ENCODE measurements around the gene CFAP46. TPM values are rescaled to one million over a fixed set of nuclear protein-coding genes. Genes with fewer than 3 reads are reported as not detected.

The CFAP46 gene
- total and polyA plus RNA-seq, 10 of the 15 experiments (the other 5 are each of a cell fraction or from before 2014, with no cell fraction given), result 0.01 to 0.18 (median 0.03) TPM; not detected in 7

GRCh38 chr10:132893090-132893489 lies 49.3 kb downstream of the CFAP46 start:
- in situ Hi-C loops (cut with MboI) (no loop called here), intact Hi-C loops (cut with micrococcal nuclease; ENCODE audit: unreplicated experiment) (no loop called here)
- WGBS (ENCODE audit: insufficient coverage, insufficient replicate concordance, low lambda C conversion rate, missing lambda C conversion rate), result 45% methylated on average over 9 of the region's 9 CpGs
- H3K4me3 ChIP-seq, result no peak overlapping the region
- no peaks in the 10 kb centered on the region for H4K20me1 ChIP-seq (ENCODE audit: control insufficient read depth, insufficient read depth)
- no TSS peak for BruUV-seq (replicated peaks)
- H3K9me3 ChIP-seq (replicated peaks; ENCODE audit: control insufficient read depth, insufficient read depth, low read length), result no peaks in the 10 kb centered on the region
- TF ChIP-seq RELA (IDR thresholded peaks at IDR 0.05; ENCODE audit: borderline replicate concordance, partially characterized antibody), result no peak
- TF ChIP-seq SUZ12 (IDR thresholded peaks at IDR 0.05; ENCODE audit: unreplicated experiment), result no peak
- no peak for TF ChIP-seq RFX5 (IDR thresholded peaks at IDR 0.05; ENCODE audit: low read depth, low read length)
- no peak for TF ChIP-seq GATAD2B (conservative IDR thresholded peaks at IDR 0.05; ENCODE audit: low read depth)
- no peak for TF ChIP-seq JUND (IDR thresholded peaks at IDR 0.05; ENCODE audit: low read depth, low read length)
- TF ChIP-seq IKZF2 (IDR thresholded peaks at IDR 0.05), result no peak
- TF ChIP-seq MTA2 (IDR thresholded peaks at IDR 0.05; ENCODE audit: low read depth), result no peak
- no peak for TF ChIP-seq BCL11A (IDR thresholded peaks at IDR 0.05; ENCODE audit: low read depth, low read length)
- TF ChIP-seq BMI1 (IDR thresholded peaks at IDR 0.05; ENCODE audit: borderline replicate concordance), result no peak
- TF ChIP-seq SRF (IDR thresholded peaks at IDR 0.05; ENCODE audit: low read depth in 2 of 2, low read length in 2 of 2), result no peak
- TF ChIP-seq STAT3 (IDR thresholded peaks at IDR 0.05; ENCODE audit: low read depth, low read length), result no peak
- TF ChIP-seq ZBED1 (IDR thresholded peaks at IDR 0.05; ENCODE audit: borderline replicate concordance), result no peak
- no peak for TF ChIP-seq IKZF1 (conservative IDR thresholded peaks at IDR 0.05)
- TF ChIP-seq ZNF687 (IDR thresholded peaks at IDR 0.05), result no peak
- TF ChIP-seq SMC3 (IDR thresholded peaks at IDR 0.05; ENCODE audit: borderline replicate concordance, low read length), result no peak
- no peak for TF ChIP-seq IRF4 (IDR thresholded peaks at IDR 0.05; ENCODE audit: low read depth, low read length)
- TF ChIP-seq IRF5 (IDR thresholded peaks at IDR 0.05; ENCODE audit: borderline replicate concordance), result no peak
- no peak for TF ChIP-seq ZNF24 (IDR thresholded peaks at IDR 0.05)
- no peak overlapping the region for H3K4me2 ChIP-seq (ENCODE audit: control insufficient read depth, insufficient read depth)
- no peaks in the 10 kb centered on the region; a peak in 2 of 4 replicates for H3K27me3 ChIP-seq (replicated peaks in 1 of 2; ENCODE audit: control insufficient read depth in 2 of 2, insufficient read depth in 2 of 2, low read length in 1 of 2)
- SMC1A ChIA-PET (ENCODE audit: uncharacterized antibody, unreplicated experiment), result no interaction called here
- RAD21 ChIA-PET (ENCODE audit: unreplicated experiment), result no interaction called here
- ATAC-seq, result no peak
- no peaks in the 10 kb centered on the region for H3K4me1 ChIP-seq (ENCODE audit: control insufficient read depth, insufficient read depth, low read length)
- no peak for DNase-seq (ENCODE audit: low read depth, low spot score)
- FAIRE-seq, result no peak
- no peak overlapping the region for H3K27ac ChIP-seq (ENCODE audit: control insufficient read depth, insufficient read depth)
- CTCF ChIA-PET, result no interaction called here
- H3K36me3 ChIP-seq (ENCODE audit: control insufficient read depth in 2 of 2, insufficient read depth in 2 of 2, low read length in 1 of 2), result no peaks in the 10 kb centered on the region
- H2AFZ ChIP-seq (ENCODE audit: control insufficient read depth, low read depth, low read length), result no peak overlapping the region
- H3K9ac ChIP-seq (ENCODE audit: control insufficient read depth, insufficient read depth, low read length), result no peak overlapping the region
- no peaks in the 10 kb centered on the region for H3K79me2 ChIP-seq (ENCODE audit: control insufficient read depth, insufficient read depth, low read length)
- POLR2A ChIA-PET, result no interaction called here
